Gastroesophageal sphincter (tissue), 4 donors: ENCODE results near the gene IRF6. TPM values are rescaled to one million over a fixed set of nuclear protein-coding genes. Genes with fewer than 3 reads are reported as not detected.

Experiments used
- ATAC-seq: fragments of 150-250 bp; one replicate; pipeline ENCODE4 v1.9.1; 2016; ENCODE audit warnings: mild to moderate bottlenecking, moderate library complexity
- H3K27ac ChIP-seq, 4 donors: fragments of 200-600 bp; sonication (generic) in 3 of 4; 1 replicate in 3 of 4; 2 replicates in 1 of 4; pipeline ENCODE4 v1.5.1; 2016 to 2019
- H3K27me3 ChIP-seq: fragments of 200-600 bp; sonication (generic); one replicate; pipeline ENCODE4 v1.5.1; 2019
- H3K36me3 ChIP-seq, 2 donors: fragments of 200-600 bp; sonication (generic); one replicate each; pipeline ENCODE4 v1.5.1; 2019; ENCODE audit warnings: control low read depth in 1 of 2
- H3K4me1 ChIP-seq, 3 donors: fragments of 200-600 bp; sonication (generic); 1 replicate in 2 of 3; 2 replicates in 1 of 3; pipeline ENCODE4 v1.5.1; 2016 to 2019; ENCODE audit warnings: control low read depth in 2 of 3
- H3K4me3 ChIP-seq, 2 donors: fragments of 200-600 bp; sonication (generic); one replicate each; pipeline ENCODE4 v1.5.1; 2019; ENCODE audit warnings: mild to moderate bottlenecking in 1 of 2, moderate library complexity in 1 of 2
- H3K9me3 ChIP-seq, 3 donors: fragments of 200-600 bp; sonication (generic); one replicate each; pipeline ENCODE4 v1.5.1; 2017 to 2019; ENCODE audit warnings: control low read depth in 2 of 3
- CTCF ChIP-seq, 4 experiments: fragments of 200-600 bp in 2 of 4; fragments of 450-650 bp in 2 of 4; sonication (generic) in 1 of 4; IDR thresholded peaks; one replicate each; pipeline ENCODE4 v1.5.1; 2017 to 2019; ENCODE audit warnings: antibody characterized with exemption in 4 of 4, mild to moderate bottlenecking in 2 of 4, moderate library complexity in 2 of 4
- EP300 ChIP-seq: sonication (generic); formaldehyde crosslinking; IDR thresholded peaks from one replicate; pipeline ENCODE4 v1.6.1; 2017; ENCODE audit warnings: antibody characterized with exemption, mild to moderate bottlenecking
- POLR2A ChIP-seq, 2 donors: fragments of 450-650 bp; IDR thresholded peaks; one replicate each; pipeline ENCODE4 v1.6.1; 2017; ENCODE audit warnings: antibody characterized with exemption in 2 of 2, mild to moderate bottlenecking in 2 of 2, moderate library complexity in 1 of 2
- POLR2AphosphoS5 ChIP-seq: sonication (generic); formaldehyde crosslinking; IDR thresholded peaks from one replicate; pipeline ENCODE4 v1.6.1; 2017; ENCODE audit warnings: antibody characterized with exemption
- WGBS, 2 donors: methylation state at CpG; one replicate each; pipeline ENCODE4 v1.1.5; 2018; ENCODE audit warnings: low coverage in 1 of 2; 5-methylcytosine and 5-hydroxymethylcytosine counted together
- total RNA-seq, 4 donors: library from RNA; depleted of rRNA; stranded (reverse); fragments of >200 nt; gene quantifications; one replicate each; pipeline ENCODE4 v1.1.0, GENCODE V29; 2016

IRF6 gene
- total RNA-seq, 4 donors from 2014 or later = 1.2 to 6.8 (median 2.8) TPM

GRCh38 chr1:209770636-209771415 lies 35.1 kb downstream of the IRF6 start:
- ATAC-seq = no peak
- no peaks in the 10 kb centered on the region for H3K27me3 ChIP-seq
- TF ChIP-seq POLR2AphosphoS5 (no peak), CTCF (IDR thresholded peaks at IDR 0.05) (no peak), POLR2A (IDR thresholded peaks at IDR 0.05) (no peak), EP300 (no peak)
- H3K9me3 ChIP-seq = no peaks in the 10 kb centered on the region
- WGBS, 2 donors = 85 to 94% methylated on average over 16 of the region's 17 CpGs
- H3K27ac ChIP-seq = no peak overlapping the region
- no peaks in the 10 kb centered on the region for H3K36me3 ChIP-seq
- no peak overlapping the region for H3K4me3 ChIP-seq
- H3K4me1 ChIP-seq = peaks cover 4 to 51% (median 16%) of the 10 kb centered on the region in 3 donors

GRCh38 chr1:209769971-209770370 lies 36.0 kb downstream of the IRF6 start:
- ATAC-seq = no peak
- Histone ChIP-seq H3K4me3 (peak overlapping the region; percentile 6 to 27), H3K27ac (peak overlapping the region; percentile 65 to 80 (median 76)), H3K4me1 (peaks cover 4 to 51% (median 16%) of the 10 kb centered on the region in 3 donors), H3K36me3 (no peaks in the 10 kb centered on the region), H3K27me3 (no peaks in the 10 kb centered on the region), H3K9me3 (no peaks in the 10 kb centered on the region)
- no peak for TF ChIP-seq POLR2A (IDR thresholded peaks at IDR 0.05)
- TF ChIP-seq EP300 = no peak
- no peak for TF ChIP-seq CTCF (IDR thresholded peaks at IDR 0.05)
- TF ChIP-seq POLR2AphosphoS5 = no peak
- 58 to 72% methylated on average over 6 to 7 of the region's 7 CpGs for WGBS, 2 donors

GRCh38 chr1:209769171-209769904 lies 36.6 kb downstream of the IRF6 start:
- no peaks in the 10 kb centered on the region for H3K36me3 ChIP-seq
- WGBS, 2 donors = 3 to 14% methylated on average over 7 to 12 of the region's 13 CpGs
- no peaks in the 10 kb centered on the region for H3K9me3 ChIP-seq
- ATAC-seq = peak; percentile 93
- H3K4me3 ChIP-seq = peak overlapping the region; percentile 6 to 27
- TF ChIP-seq POLR2AphosphoS5 = peak; percentile 84
- no peak for TF ChIP-seq CTCF (IDR thresholded peaks at IDR 0.05)
- peaks cover 4 to 51% (median 16%) of the 10 kb centered on the region in 3 donors for H3K4me1 ChIP-seq
- no peaks in the 10 kb centered on the region for H3K27me3 ChIP-seq
- H3K27ac ChIP-seq = peak overlapping the region; percentile 65 to 80 (median 76)

GRCh38 chr1:209768354-209768774 lies 37.6 kb downstream of the IRF6 start:
- Histone ChIP-seq H3K27ac (peak overlapping the region in 3 of 4 donors; percentile 75 to 80 (median 76)), H3K36me3 (no peaks in the 10 kb centered on the region), H3K4me3 (peak overlapping the region in 1 of 2 donors; percentile 27), H3K4me1 (peaks cover 4 to 51% (median 16%) of the 10 kb centered on the region in 3 donors), H3K9me3 (no peaks in the 10 kb centered on the region), H3K27me3 (no peaks in the 10 kb centered on the region)
- TF ChIP-seq POLR2A (IDR thresholded peaks at IDR 0.05) = no peak
- TF ChIP-seq EP300 = no peak
- no peak for TF ChIP-seq CTCF (IDR thresholded peaks at IDR 0.05)
- no peak for TF ChIP-seq POLR2AphosphoS5
- ATAC-seq = no peak
- 75 to 87% methylated on average over 3 to 7 of the region's 9 CpGs for WGBS, 2 donors
